C1 segment of cervical spinal cord (tissue), 14 donors: Measurements from ENCODE around the gene B9D1.

Experiments
- DNase-seq, 14 donors: peaks; one replicate each; lab custom pipeline; 2025; lab: John Stamatoyannopoulos, UW

The B9D1 gene

GRCh38 chr17:19388791-19389785, 26.6 kb upstream of the B9D1 start:
- no peak for DNase-seq

DNA sequence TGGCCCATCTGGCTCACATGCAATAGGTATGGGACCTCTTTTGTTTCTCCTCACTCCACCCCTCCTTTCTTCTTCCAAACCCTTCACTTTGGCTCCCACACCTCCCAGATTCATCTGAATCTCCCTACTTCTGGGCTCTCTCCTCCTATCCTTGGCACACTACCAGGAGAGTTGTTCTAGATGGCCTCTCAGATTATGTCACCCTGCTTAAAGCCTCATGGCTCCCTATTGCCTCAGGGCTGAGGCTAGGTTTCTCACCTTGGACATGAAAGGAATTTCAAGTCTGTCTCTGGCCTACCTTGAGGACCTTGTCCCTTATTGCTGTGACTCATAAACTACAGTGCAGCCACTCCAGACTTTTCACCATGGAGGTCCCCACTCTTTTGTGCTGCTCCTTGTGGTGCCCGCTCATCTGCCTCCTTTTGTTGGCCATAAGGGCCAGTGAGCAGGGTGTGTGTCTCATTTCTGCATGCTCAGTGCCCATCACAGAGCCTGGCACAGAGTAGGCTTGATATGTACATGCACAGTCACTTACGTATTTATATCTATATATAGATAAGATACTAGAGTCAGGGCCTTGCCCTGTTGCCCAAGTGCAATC, 25.5 kb upstream of the B9D1 start:
- DNase-seq, result peak in 1 of 14 donors; percentile 30

DNA sequence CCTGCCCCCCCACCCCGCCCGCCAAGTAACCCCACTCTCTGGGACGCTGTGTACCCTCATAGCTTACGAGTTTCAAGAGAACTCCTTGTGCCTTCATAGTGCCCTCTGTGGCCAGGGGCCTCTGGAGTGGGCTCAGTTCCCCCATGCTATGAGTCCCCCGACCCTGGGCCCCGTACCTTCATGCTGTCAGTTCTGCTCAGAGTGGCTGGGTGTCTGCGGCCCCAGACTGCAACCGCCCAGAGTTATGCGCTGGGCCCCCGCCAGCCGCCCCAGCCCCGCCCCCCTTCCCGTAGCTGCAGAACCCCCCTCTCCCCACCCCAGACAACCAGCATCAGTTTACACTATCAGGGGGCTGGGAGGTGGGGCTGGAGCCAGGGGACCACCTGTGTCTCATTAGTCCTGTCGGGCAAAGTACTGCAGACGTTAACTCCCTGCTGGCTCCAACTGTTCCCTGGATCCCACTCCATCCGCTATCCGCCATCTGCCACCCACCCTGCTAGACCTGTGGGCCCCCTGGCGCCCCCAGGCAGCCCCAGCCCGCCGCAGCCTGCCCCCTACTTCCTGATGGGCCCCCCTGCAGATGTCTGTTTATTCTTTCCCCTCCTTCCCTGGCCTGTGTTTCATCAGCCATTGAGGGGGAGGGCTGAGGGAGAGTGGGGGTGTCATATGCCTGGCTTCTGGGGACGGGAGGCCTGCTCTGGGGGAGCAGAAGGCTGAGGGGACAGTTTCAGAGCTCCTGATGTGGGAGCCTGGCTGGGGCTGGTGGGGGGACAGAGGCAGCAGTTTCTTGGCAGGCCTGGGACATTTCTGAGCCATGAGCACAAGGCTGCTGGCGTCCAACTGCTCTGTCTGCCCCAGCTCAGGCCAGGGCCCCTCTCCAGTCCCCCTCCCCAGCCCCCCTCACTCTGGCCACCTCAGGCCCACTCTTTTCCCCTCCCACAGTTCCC, 24.7 kb upstream of the B9D1 start, which contains the start of gene MFAP4:
Gene MFAP4, minus strand, starts transcription at position 217 of the 947 bp plus-strand sequence. Its CDS starts 35 bp downstream, at position 182.
- peak in 9 of 14 donors; percentile 15 to 58 (median 35) for DNase-seq

DNA sequence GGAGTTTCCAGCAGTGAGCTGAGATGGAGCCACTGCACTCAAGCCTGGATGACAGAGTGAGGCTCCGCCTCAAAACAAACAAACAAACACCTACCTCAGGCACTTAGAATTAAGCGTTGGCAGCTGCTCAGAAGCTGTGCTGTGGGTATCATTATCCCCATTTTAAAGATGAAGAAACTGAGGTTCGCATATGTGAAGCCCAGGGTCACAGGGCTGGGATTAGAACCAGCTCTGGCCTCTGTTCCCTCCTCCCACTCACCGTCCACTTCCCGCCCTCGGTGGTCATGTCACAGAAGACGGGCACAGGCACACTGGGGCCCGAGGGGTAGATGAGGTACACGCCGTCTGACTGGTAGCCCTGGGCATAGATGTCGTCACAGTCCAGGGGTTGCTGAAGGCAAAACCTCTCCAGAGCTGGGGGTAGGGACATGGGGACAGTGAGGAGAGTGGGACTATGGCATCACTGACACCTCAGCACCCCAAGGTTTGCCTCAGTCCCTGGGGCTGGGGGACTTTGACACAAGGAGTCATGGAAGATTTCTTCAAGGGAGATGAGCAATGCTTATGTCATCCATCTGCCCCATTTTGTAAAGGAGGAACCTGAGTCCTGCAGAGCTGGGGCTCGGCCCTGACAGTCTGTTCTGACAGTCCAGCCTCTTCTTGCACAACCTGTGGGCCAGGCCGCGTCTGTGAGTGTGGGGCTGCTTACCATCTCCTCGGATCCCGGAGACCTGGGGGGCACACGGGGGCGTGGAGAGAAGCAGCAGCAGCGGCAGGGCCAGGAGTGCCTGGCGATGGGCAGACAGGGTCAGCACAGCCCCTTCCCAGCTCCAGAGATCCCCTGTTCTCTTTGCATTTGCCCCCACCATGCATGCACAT, 23.8 kb upstream of the B9D1 start:
- DNase-seq, result peak in 1 of 14 donors; percentile 36

DNA sequence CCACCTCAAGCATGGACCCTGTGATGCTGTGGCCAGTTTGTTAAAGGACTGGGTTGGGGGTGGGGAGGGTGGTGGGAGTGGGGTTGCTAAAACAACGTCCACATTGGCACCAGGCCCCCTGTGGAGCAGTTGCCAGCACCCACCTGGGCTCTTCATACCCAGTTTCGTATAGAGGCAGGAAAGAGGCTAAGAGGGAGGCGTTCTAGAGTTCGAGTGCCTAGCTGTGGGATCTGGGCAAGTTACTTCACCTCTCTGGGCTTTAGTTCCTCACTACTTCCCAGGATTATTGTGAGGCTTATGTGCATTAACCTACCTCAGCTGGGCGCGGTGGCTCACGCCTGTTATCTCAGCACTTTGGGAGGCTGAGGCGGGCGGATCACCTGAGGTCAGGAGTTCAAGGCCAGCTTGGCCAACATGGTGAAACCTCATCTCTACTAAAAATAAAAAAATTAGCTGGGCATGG, 23.0 kb upstream of the B9D1 start:
- no peak for DNase-seq

GRCh38 chr17:19384723-19385391, 22.3 kb upstream of the B9D1 start:
- peak in 11 of 14 donors; percentile 39 to 80 (median 71) for DNase-seq

DNA sequence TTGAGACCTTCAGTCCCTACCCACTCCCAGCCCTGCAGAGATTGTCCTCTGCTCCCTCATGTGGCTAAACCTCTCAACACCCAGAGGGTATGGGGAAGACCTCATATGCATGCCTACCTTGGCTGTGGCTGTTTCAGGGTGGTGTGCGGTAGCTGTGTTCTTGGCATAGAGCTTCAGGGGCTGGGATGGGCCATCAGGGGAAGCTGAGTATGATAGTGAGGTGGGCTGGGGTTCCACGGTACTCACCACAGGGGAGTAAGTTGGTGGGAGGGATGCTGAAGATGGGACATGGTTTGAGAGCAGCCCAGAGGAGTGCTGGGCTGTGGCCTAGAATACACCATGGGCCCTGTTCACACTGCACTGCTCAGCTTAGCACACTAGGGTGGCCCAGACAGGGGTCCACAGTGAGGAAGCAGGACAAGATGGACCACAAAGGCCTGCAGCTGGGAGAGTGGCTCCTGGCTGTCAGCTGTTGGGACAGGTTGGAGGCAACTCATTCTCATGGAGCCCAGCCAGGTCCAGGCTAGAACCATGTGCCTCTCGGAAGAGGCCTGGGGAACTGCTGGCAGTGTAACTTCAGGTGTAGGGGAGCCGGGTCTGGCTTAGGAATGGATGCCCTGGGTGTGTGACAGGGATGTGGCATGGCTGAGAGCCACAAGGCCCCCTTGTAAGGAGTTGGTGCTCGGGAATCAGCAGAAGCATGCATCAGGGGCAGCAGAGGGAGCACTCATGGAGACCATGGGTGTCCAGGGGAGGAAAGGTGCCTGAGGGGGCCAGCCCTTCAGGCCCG, 21.4 kb upstream of the B9D1 start:
- DNase-seq, result no peak

DNA sequence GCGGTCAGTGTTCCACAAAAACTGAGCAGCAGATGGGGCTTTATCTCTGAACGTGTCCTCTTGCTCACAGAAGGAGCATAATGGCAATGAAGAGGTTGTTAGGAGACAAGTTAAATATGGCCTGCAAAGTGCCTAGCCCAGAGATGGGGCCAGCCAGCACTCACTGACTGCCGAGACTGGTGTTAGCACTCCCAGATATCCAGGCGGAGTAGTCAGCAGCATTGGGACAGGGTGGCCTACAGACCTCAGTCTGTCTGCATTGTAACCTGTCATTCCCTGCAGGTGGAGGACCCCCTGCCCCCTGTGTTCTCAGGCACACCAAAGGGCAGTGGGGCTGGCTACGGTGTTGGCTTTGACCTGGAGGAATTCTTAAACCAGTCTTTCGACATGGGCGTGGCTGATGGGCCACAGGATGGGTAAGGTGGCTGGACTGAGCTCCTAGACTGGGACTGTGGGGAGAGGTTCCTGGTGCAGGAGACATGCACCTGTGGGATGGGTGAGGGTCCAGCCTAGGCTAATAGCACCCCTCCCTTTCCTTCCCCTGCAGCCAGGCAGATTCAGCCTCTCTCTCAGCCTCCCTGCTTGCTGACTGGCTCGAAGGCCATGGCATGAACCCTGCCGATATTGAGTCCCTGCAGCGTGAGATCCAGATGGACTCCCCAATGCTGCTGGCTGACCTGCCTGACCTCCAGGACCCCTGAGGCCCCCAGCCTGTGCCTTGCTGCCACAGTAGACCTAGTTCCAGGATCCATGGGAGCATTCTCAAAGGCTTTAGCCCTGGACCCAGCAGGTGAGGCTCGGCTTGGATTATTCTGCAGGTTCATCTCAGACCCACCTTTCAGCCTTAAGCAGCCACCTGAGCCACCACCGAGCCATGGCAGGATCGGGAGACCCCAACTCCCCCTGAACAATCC, 20.3 kb upstream of the B9D1 start:
- DNase-seq, result no peak

DNA sequence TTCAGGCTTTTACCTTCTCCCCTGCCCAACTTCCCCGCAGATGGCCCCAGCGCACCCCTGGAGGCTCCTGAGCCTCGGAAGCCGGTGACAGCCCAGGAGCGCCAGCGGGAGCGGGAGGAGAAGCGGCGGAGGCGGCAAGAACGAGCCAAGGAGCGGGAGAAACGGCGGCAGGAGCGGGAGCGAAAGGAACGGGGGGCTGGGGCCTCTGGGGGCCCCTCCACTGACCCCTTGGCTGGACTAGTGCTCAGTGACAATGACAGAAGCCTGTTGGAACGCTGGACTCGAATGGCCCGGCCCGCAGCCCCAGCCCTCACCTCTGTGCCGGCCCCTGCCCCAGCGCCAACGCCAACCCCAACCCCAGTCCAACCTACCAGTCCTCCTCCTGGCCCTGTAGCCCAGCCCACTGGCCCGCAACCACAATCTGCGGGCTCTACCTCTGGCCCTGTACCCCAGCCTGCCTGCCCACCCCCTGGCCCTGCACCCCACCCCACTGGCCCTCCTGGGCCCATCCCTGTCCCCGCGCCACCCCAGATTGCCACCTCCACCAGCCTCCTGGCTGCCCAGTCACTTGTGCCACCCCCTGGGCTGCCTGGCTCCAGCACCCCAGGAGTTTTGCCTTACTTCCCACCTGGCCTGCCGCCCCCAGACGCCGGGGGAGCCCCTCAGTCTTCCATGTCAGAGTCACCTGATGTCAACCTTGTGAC, 19.4 kb upstream of the B9D1 start:
- DNase-seq, result no peak

DNA sequence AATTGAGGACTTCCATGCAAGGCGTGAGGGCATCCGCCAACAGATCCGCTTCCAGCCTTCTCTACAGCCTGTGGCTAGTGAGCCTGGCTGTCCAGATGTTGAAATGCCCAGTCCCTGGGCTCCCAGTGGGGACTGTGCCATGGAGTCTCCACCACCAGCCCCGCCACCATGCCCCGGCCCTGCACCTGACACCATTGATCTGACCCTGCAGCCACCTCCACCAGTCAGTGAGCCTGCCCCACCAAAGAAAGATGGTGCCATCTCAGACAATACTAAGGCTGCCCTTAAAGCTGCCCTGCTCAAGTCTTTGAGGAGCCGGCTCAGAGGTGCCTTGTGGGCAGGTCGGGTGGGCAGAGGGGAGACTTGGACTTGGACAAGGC, 18.8 kb upstream of the B9D1 start:
- DNase-seq, result no peak

GRCh38 chr17:19380481-19381301, 18.2 kb upstream of the B9D1 start:
- DNase-seq, result no peak

- DNase-seq, result no peak
Observed at GRCh38 chr17:19379361-19380065, 17.0 kb upstream of the B9D1 start.

DNA sequence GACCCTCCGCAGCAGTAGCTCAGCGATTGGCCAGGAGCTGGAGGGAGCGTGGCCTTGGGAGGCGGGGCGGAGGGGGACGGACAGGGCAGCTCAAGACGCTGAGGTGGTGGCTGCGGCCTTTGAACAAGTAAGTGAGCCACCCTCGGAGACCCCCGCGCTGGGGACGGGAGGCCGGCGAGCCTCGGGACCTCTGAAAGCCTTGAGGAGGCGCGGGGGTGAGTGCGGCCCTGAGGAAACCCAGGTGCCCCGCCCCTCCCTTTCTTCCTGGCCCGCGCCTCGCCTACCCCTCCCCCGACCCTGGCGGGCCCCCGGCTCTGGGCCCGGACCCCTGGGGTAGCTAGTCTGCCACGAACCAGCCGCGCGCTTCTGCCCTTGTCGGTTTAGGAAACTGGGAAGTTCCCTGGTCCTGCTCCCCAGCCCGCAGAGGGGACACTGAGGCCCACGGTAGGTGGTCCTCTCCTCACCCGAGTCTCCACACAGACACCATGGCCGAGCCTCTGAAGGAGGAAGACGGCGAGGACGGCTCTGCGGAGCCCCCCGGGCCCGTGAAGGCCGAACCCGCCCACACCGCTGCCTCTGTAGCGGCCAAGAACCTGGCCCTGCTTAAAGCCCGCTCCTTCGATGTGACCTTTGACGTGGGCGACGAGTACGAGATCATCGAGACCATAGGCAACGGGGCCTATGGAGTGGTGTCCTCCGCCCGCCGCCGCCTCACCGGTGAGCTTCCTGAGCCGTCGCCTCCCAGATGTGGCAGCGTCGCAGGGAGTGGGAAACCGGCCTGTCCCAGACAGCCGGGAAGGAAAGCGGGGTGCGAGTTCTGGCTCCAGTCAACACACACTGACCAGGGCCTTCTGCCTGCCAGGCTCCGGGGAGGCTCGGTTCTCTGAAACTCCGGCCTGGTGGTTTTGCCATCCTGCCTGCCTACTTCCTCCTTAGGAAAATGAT, 16.2 kb upstream of the B9D1 start, which contains the start of gene MAPK7:
Gene MAPK7, plus strand, starts transcription at position 83 of the 945 bp plus-strand sequence. Its CDS starts 403 bp downstream, at position 486.
- DNase-seq, result peak in 2 of 14 donors; percentile 50 to 58
